Activated CD4-positive, alpha-beta T cell treated with anti-CD3 and anti-CD28 coated beads, Interleukin-2, amount 50 U/mL, for 1 hour (primary cell): ENCODE results near the gene C2CD2.

Experiments used
- DNase-seq: peaks from one replicate; pipeline ENCODE4 v3.0.0-alpha.2; 2020

Gene C2CD2

DNA sequence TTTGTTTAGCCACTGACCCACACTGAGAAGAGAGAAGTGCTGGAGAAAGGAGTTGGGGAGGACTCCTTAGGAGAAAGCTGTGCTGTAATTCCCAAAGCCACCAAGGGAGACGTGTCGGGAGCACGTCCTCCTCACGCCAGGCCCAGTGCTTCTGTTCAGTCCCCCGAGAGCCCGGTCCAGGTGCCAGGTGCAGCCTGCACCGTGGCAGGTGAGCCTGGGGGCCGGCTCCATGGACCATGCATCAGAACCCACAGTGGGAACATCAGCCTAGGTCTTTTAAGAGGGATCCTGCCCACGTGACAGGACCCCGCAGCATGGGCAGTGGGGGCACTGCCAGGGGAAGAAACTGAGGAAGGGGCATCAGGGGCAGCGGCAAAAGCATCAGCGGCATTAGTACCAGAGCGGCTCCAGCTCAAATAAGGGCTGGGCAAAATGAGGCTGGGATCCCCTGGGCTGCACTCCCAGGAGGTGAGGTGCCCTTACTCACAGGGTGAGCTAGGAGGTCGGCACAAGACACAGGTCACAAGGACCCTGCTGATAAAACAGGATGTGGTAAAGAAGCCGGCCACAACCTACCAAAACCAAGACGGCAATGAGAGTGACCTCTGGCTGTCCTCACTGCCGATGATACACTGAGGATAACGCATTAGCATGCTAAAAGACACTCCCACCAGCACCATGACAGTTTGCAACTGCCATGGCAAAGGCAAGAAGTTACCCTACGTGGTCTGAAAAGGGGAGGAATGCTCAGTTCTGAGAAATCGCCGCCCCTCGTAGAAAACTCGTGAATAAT lies 50.1 kb downstream of the C2CD2 start:
- no peak for DNase-seq

DNA sequence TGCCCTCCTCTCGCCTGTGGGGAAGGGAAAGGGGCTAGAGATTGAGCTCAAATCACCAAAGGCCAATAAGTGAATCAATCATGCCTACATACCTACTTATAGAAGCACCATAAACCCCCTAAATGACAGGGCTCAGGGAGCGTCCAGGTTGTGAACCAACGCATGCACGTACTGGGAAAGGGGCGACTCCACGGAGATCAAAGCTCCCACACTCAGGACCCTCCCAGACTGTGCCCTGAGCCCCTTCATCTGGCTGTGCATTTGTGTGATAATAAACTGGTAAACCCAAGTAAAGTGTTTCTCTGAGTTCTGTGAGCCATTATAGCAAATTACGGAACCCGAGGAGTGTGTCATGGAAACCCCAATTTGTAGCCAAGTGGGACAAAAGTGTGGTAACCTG lies 50.9 kb downstream of the C2CD2 start:
- DNase-seq = no peak

GRCh38 chr21:41901782-41902181 lies 52.0 kb downstream of the C2CD2 start:
- DNase-seq = no peak

- DNase-seq = no peak
Measured at GRCh38 chr21:41901099-41901498, 52.7 kb downstream of the C2CD2 start.

GRCh38 chr21:41900401-41900800 lies 53.4 kb downstream of the C2CD2 start:
- DNase-seq = no peak

- peak; percentile 5 for DNase-seq
Measured at GRCh38 chr21:41899426-41900202, 54.2 kb downstream of the C2CD2 start.

DNA sequence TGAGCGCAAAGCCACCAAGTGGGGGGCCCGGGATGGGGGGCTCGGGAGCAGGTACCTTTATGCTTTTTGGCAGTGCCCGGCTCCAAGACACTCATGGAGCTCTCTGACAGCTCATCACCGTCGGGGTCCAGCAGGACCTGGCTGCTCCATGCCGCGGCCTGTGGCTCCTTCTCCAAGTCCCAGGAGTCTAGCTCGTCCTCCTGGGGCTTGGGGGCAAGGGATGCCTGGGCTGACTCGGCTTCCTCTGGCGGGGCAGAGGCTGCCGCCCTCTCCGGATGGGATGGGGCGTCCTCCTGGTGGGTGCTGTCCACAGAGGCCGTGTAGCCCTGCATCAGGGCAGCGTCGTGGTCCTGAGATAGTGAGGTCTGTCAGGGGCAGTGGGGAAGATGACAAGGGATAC lies 54.8 kb downstream of the C2CD2 start:
- no peak for DNase-seq

GRCh38 chr21:41897700-41898099 lies 56.1 kb downstream of the C2CD2 start:
- DNase-seq = no peak

GRCh38 chr21:41897047-41897669 lies 56.7 kb downstream of the C2CD2 start:
- no peak for DNase-seq

DNA sequence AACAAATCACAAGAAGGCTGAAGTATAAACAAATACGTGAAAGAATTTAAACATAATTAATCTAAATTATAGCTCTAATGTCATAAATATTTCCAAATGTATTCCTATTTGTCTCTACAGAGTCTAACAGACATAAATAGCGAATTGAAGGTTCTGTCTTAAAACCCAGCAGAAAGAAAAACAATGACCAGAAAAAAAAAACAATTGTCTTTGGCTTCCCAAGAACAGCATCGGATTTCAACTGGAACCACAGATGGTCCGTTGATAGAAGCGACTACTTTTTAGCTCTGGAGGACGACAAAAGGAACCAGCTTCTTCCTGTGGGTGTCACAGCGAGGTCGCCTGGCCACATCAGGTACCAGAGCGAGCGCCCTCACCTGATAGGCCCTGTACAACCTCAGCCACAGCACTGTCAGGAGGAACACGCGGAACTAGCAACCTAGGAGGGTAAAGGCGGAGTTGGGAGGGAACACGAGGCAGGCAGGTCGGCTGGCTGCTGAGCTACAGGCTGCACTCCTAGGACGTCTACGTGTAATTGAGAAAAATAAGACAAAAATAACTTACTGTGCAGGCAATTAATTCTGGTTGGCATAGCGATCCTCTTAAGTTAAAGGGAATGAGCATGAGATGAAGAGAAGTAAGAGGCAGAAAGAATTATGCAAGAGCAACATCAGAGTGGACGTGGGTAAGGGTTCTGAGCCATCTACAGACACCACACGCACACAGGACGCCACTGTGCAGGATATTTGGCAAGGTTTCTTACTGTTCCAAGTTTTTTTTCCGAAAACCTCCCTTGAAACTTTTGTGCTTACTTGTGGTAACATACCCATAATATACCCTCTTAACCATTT lies 58.0 kb downstream of the C2CD2 start:
- peak; percentile 47 for DNase-seq

DNA sequence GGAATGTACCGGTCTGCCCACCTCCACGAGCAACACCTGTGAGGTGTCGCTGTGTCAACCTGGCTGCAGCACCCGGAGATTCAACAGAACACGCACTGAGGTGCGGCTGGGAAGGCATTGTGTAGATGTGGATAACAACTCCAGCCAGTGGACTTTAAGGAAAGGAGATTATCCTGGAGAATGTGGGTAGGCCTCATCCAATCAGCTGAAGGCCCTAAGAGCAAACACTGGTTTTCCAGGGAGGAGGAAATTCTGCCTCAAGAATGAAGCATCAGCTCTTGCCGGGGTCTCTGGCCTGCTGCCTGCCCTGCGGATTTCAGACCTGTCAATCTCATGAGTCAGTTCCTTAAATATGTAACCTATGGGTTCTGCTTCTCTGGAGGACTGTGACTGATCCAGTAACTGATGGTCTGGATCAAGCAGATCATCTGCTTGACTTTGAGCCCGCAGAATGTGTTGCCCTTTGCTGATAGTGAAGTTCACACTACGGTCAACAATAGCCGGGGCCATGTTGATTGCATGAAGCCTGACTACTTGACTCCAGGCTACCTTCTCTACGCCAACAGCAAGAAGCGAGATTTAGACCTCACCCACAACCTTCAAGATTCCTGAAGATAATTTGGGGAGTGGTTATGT lies 58.8 kb downstream of the C2CD2 start:
- no peak for DNase-seq

- no peak for DNase-seq
Measured at GRCh38 chr21:41894511-41894910, 59.3 kb downstream of the C2CD2 start.

- DNase-seq = no peak
Measured at GRCh38 chr21:41892726-41893125, 61.1 kb downstream of the C2CD2 start.

GRCh38 chr21:41891132-41891531 lies 62.7 kb downstream of the C2CD2 start:
- no peak for DNase-seq

GRCh38 chr21:41890355-41890754 lies 63.5 kb downstream of the C2CD2 start:
- DNase-seq = no peak

DNA sequence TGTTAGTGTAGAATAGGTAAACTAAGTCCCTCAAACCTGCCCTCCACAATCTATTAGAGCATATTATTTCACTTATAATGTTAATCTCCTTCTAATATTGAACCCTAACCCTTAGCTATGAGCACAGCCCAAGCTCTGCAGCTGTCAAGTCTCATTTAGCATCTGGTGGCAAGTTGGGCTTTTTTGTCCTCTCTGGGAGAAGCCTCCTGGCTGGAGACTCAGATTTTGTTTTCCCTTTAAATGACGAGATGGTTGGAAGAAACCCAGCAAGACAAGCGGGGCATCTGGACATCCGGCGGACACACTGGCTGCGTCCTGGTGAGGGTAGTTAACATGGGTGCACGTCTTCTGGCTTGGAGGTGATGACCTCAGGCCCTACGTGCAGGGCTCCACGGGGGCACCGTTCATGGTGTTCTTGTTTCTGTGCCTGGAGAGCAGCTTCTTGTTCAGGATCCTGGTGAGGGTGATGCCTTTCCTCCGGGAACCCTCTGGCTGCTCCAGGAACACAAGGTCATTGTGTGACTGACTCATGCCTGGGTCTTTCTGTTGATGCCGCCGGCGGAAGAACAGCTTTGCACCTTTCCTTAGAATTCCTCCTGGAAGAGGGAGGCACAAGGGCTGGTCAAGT lies 65.0 kb downstream of the C2CD2 start:
- no peak for DNase-seq

- no peak for DNase-seq
Measured at GRCh38 chr21:41887667-41888066, 66.2 kb downstream of the C2CD2 start.

GRCh38 chr21:41886328-41886727 lies 67.5 kb downstream of the C2CD2 start:
- DNase-seq = no peak

- DNase-seq = no peak
Measured at GRCh38 chr21:41885341-41886024, 68.3 kb downstream of the C2CD2 start.

DNA sequence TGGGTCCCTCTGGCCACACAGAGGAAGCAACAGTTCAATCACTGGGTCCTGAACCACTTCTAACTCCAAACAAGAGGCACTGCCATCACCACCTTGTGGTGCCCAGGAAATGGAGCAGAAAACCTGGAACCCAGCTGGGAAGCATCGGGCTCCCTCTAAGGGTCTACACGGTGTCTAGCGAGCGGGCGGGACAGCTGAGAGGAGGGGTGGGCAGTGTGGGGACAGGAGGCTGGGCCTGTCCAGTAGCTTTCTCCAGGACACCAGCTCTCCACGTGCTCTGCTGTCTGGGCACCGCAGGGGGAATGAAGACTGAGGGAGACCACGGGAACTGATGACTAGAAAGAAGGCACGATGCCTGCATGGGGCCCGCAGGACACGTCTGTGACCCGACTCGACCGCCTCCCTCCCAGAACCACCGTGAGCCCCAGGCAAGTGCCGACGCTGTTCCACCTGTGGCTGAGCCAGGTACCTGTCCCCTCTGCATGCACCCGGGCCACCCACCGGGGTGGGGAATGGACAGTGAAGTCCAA lies 69.3 kb downstream of the C2CD2 start:
- DNase-seq = no peak

DNA sequence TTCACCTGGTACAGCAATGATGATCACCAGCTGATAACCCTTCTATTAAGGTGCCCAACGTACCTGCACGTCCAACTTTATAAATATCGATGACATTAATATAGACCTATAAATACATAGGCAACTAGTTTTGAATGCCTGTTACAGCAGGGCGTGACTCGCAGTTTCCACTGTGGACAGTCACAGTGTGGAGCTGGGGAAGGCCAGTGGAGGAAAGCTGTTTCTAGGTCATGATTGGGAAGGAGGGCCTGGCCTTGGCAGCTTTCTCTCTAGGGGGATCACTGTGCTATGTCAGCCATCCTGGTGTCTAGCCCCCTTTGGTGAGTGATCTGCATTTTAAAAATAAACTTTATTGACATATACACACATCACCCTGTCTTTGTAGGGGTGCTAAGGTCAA lies 70.2 kb downstream of the C2CD2 start:
- no peak for DNase-seq
